Measurements from ENCODE around the gene PRSS57.
A peak's percentile ranks its signal among the peaks of the same experiment; 100 is the strongest.
"Not testable (repeated sequence)": the region's sequence is repeated elsewhere in the genome, so short reads cannot be mapped to it uniquely, and the experiment has no call there.

Gene PRSS57

DNA sequence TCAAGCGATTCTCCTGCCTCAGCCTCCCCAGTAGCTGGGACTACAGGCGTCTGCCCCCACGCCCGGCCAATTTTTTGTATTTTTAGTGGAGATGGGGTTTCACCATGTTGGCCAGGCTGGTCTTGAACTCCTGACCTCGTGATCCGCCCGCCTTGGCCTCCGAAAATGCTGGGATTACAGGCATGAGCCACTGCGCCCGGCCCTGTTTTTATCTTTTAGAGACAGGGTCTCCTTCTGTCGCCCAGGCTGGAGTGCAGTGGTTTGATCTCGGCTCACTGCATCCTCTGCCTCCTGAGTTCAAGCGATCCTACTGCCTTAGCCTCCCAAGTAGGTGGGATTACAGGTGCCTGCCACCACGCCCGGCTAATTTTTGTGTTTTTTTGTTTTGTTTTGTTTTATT lies 3.3 kb upstream of the PRSS57 start:
- DNase-seq (ENCODE audit: low spot score in 2 of 2); H3K4me3 ChIP-seq; H3K4me1 ChIP-seq; in situ Hi-C loops (cut with MboI; ENCODE audit: low sequenced_read_pairs); H3K36me3 ChIP-seq (replicated peaks); H3K9me3 ChIP-seq: not testable (repeated sequence)
- H3K27me3 ChIP-seq (ENCODE audit: low read depth) = peaks cover 11% of the 10 kb centered on the region

GRCh38 chr19:694481-695351 lies 536 bp downstream of the PRSS57 start:
- no peaks in the 10 kb centered on the region for H3K9me3 ChIP-seq
- H3K27me3 ChIP-seq (ENCODE audit: low read depth) = peaks cover 11% of the 10 kb centered on the region
- H3K4me3 ChIP-seq = no peak overlapping the region
- no peaks in the 10 kb centered on the region for H3K36me3 ChIP-seq (replicated peaks)
- H3K4me1 ChIP-seq = no peaks in the 10 kb centered on the region
- no peak for DNase-seq (ENCODE audit: low spot score in 2 of 2)
- in situ Hi-C loops (cut with MboI; ENCODE audit: low sequenced_read_pairs) = no loop called here

DNA sequence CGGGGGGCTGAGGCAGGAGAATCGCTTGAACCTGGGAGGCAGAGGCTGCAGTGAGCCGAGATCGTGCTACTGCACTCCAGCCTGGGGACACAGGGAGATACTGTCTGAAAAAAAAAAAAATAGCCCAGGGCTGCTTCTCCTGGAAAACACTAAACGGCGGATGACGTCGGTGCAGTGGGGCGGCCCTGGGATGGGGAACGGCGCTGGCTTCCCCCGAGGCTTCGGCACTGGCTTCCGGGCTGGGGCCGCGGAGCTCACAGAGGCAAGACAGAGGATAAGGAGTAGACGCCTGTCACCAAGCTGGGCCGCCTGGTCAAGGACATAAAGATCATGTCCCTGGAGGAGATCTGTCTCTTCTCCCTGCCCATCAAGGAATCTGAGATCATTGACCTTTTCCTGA lies 5.0 kb downstream of the PRSS57 start:
- H3K27me3 ChIP-seq (ENCODE audit: low read depth) = peaks cover 6% of the 10 kb centered on the region; the same call in 1 of the 2 replicates
- in situ Hi-C loops (cut with MboI; ENCODE audit: low sequenced_read_pairs) = no loop called here
- no peak for DNase-seq (ENCODE audit: low spot score in 2 of 2)

GRCh38 chr19:688992-689391 lies 6.3 kb downstream of the PRSS57 start:
- no peak for DNase-seq (ENCODE audit: low spot score in 2 of 2)
- Histone ChIP-seq H3K27me3 (ENCODE audit: low read depth) (no peaks in the 10 kb centered on the region), H3K4me1 (no peaks in the 10 kb centered on the region), H3K4me3 (no peak overlapping the region), H3K36me3 (replicated peaks) (no peaks in the 10 kb centered on the region), H3K9me3 (no peaks in the 10 kb centered on the region)
- in situ Hi-C loops (cut with MboI; ENCODE audit: low sequenced_read_pairs) = no loop called here

More for the DNA sequence above, 5.0 kb downstream of the PRSS57 start:
- Histone ChIP-seq H3K9me3 (no peaks in the 10 kb centered on the region), H3K4me1 (no peaks in the 10 kb centered on the region), H3K36me3 (replicated peaks) (no peaks in the 10 kb centered on the region), H3K4me3 (no peak overlapping the region)

DNA sequence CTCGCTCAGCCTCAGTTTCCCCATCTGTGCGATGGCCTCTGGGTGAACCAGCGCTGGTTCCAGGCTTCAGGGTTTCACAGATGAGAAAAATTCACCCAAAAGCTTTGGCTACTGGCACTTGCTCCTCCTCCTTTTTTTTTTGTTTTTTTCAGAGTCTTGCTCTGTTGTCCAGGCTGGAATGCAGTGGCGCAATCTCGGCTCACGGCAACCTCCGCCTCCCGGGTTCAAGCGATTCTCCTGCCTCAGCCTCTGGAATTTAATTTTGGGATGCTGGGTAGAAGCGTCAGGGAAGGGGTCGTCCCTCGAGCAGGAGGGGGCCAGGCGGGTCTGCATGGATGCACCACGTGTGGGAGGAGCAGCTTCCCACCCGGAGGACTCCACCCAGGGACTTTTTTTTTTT lies 7.0 kb downstream of the PRSS57 start:
- Histone ChIP-seq H3K27me3 (ENCODE audit: low read depth) (no peaks in the 10 kb centered on the region), H3K4me1 (no peaks in the 10 kb centered on the region), H3K9me3 (no peaks in the 10 kb centered on the region), H3K36me3 (replicated peaks) (no peaks in the 10 kb centered on the region), H3K4me3 (no peak overlapping the region)
- DNase-seq (ENCODE audit: low spot score in 2 of 2) = no peak
- in situ Hi-C loops (cut with MboI; ENCODE audit: low sequenced_read_pairs) = no loop called here

- no peaks in the 10 kb centered on the region for H3K9me3 ChIP-seq
- no peaks in the 10 kb centered on the region for H3K4me1 ChIP-seq
- in situ Hi-C loops (cut with MboI; ENCODE audit: low sequenced_read_pairs) = no loop called here
- H3K36me3 ChIP-seq (replicated peaks) = no peaks in the 10 kb centered on the region
- no peaks in the 10 kb centered on the region for H3K27me3 ChIP-seq (ENCODE audit: low read depth)
- H3K4me3 ChIP-seq = no peak overlapping the region
- no peak for DNase-seq (ENCODE audit: low spot score in 2 of 2)
These were observed 7.6 kb downstream of the PRSS57 start for GRCh38 chr19:687569-688166.

DNA sequence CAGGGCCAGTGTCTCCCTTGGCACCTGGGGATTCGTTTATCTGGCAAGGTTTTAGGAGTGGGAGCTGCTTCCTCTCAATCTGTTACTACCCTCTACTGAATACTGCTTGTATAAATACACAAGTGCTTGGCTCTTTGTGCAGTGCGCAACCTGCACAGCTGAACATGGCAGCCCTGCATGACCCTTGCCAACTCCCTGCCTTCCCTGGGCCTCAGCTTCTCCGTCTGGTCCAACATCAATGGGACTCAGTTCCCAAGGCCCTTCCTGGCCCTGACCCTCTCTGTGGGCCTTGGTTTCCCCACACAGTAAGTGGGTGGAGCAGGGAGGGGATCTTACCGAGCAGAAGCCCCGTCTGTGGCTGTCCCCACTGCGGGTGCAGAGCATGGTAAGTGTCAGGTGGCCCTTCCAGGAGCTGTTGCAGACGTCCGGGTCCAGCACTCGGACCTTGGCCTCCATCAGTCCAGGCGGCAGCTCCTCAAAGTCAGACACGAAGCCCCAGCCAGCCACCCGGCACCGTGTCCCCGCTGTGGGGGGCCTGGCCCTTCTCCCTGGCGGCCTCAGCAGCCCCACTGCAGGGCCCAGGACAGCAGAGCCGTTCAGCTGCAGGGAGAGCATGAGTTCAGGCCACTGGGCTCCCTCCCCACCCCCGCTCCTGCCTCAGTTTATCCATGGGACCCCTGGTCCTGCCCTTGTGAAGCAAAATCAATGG lies 8.5 kb downstream of the PRSS57 start:
- Histone ChIP-seq H3K27me3 (ENCODE audit: low read depth) (no peaks in the 10 kb centered on the region), H3K9me3 (no peaks in the 10 kb centered on the region), H3K36me3 (replicated peaks) (no peaks in the 10 kb centered on the region), H3K4me1 (no peaks in the 10 kb centered on the region), H3K4me3 (no peak overlapping the region)
- no peak for DNase-seq (ENCODE audit: low spot score in 2 of 2)
- in situ Hi-C loops (cut with MboI; ENCODE audit: low sequenced_read_pairs) = no loop called here

GRCh38 chr19:685454-685931 lies 9.8 kb downstream of the PRSS57 start:
- in situ Hi-C loops (cut with MboI; ENCODE audit: low sequenced_read_pairs) = no loop called here
- no peak overlapping the region for H3K4me3 ChIP-seq

DNA sequence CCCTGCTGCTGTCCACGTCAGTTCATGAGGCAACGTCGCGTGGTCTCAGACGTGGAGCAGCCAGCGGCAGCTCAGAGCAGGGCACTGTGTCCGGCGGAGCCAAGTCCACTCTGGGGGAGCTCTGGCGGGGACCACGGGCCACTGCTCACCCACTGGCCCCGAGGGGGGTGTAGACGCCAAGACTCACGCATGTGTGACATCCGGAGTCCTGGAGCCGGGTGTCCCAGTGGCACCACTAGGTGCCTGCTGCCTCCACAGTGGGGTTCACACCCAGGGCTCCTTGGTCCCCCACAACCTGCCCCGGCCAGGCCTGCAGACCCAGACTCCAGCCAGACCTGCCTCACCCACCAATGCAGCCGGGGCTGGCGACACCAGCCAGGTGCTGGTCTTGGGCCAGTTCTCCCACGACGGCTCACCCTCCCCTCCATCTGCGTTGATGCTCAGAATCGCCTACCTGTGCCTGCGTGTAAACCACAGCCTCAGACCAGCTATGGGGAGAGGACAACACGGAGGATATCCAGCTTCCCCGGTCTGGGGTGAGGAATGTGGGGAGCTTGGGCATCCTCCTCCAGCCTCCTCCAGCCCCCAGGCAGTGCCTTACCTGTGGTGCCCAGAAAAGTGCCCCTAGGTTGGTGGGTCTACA lies 12.5 kb downstream of the PRSS57 start:
- H3K36me3 ChIP-seq (replicated peaks) = no peaks in the 10 kb centered on the region
- H3K4me3 ChIP-seq = no peak overlapping the region
- in situ Hi-C loops (cut with MboI; ENCODE audit: low sequenced_read_pairs) = no loop called here
- H3K4me1 ChIP-seq = peaks cover 5% of the 10 kb centered on the region
- no peaks in the 10 kb centered on the region for H3K27me3 ChIP-seq (ENCODE audit: low read depth)
- no peak for DNase-seq (ENCODE audit: low spot score in 2 of 2)
- H3K9me3 ChIP-seq = no peaks in the 10 kb centered on the region

More at GRCh38 chr19:685454-685931, 9.8 kb downstream of the PRSS57 start:
- Histone ChIP-seq H3K4me1 (peaks cover 5% of the 10 kb centered on the region), H3K27me3 (ENCODE audit: low read depth) (no peaks in the 10 kb centered on the region), H3K9me3 (no peaks in the 10 kb centered on the region), H3K36me3 (replicated peaks) (no peaks in the 10 kb centered on the region)
- no peak for DNase-seq (ENCODE audit: low spot score in 2 of 2)

DNA sequence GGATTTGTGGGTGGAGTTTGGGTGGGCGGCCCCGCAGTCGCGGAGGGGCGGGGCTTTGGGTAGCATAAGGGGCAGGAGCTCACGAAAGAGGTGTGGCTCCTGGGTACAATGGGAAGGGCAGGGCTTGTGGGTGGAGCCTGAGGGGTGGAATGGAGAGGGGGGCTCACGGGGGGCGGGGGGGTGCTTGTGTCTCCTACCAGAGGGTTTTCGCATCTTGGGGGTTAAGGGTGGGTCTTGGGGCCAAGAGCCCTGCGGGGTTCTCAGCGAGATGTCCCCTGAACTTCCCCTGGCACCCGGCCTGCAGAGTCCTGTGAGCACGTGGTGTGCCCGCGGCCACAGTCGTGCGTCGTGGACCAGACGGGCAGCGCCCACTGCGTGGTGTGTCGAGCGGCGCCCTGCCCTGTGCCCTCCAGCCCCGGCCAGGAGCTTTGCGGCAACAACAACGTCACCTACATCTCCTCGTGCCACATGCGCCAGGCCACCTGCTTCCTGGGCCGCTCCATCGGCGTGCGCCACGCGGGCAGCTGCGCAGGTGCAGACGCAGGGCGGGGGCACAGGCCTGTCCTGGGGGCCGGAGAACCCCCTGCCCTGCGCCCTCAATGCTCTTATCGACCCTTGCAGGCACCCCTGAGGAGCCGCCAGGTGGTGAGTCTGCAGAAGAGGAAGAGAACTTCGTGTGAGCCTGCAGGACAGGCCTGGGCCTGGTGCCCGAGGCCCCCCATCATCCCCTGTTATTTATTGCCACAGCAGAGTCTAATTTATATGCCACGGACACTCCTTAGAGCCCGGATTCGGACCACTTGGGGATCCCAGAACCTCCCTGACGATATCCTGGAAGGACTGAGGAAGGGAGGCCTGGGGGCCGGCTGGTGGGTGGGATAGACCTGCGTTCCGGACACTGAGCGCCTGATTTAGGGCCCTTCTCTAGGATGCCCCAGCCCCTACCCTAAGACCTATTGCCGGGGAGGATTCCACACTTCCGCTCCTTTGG lies 13.9 kb downstream of the PRSS57 start:
- no peaks in the 10 kb centered on the region for H3K9me3 ChIP-seq
- peaks cover 6% of the 10 kb centered on the region for H3K27me3 ChIP-seq (ENCODE audit: low read depth)
- in situ Hi-C loops (cut with MboI; ENCODE audit: low sequenced_read_pairs) = no loop called here
- H3K4me1 ChIP-seq = peaks cover 5% of the 10 kb centered on the region
- DNase-seq (ENCODE audit: low spot score in 2 of 2) = peak; percentile 89 to 98
- H3K4me3 ChIP-seq = peak overlapping the region; percentile 42
- H3K36me3 ChIP-seq (replicated peaks) = no peaks in the 10 kb centered on the region

DNA sequence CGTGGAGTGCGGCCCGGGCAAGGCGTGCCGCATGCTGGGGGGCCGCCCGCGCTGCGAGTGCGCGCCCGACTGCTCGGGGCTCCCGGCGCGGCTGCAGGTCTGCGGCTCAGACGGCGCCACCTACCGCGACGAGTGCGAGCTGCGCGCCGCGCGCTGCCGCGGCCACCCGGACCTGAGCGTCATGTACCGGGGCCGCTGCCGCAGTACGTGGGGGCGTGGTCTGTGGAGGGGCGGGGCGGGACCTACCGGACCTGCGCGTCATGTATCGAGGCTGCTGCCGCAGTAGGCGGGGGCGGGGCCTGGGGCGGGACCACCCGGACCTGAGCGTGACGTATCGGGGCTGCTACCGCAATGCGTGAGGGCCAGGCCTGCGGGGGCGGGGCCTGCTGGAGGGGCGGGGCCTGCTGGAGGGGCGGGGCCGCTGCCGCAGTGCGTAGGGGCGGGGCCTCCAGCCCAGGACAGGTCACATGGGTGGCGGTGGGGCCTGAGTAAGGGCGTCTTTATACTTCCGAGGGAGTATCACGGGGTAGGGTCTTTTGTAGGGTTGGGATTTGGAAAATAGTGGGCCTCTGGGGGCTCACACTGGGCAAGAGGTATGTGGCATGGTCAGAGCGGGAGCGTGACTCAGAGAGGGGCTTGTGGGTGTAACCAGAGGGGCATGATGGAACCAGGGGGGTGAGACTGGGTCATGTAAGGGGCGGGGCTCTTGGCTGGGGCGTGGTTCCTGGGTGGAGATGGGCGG lies 14.8 kb downstream of the PRSS57 start:
- peak; percentile 97 to 100 for DNase-seq (ENCODE audit: low spot score in 2 of 2)
- peaks cover 5% of the 10 kb centered on the region for H3K4me1 ChIP-seq
- in situ Hi-C loops (cut with MboI; ENCODE audit: low sequenced_read_pairs) = no loop called here
- H3K9me3 ChIP-seq = no peaks in the 10 kb centered on the region
- H3K36me3 ChIP-seq (replicated peaks) = no peaks in the 10 kb centered on the region
- H3K4me3 ChIP-seq = peak overlapping the region; percentile 53
- H3K27me3 ChIP-seq (ENCODE audit: low read depth) = peaks cover 11% of the 10 kb centered on the region
